H1 (cell line): ENCODE data around the gene ASXL1.

Experiments used
- EP300 ChIP-seq, 2 experiments: IDR thresholded peaks; 1 replicate in 1 of 2; 2 replicates in 1 of 2; pipeline ENCODE4 v1.6.1; 2011 to 2012; ENCODE audit warnings: low read depth in 2 of 2, low read length in 2 of 2, mild to moderate bottlenecking in 2 of 2, borderline replicate concordance in 1 of 2, inconsistent platforms in 1 of 2, moderate library complexity in 1 of 2
- JUN ChIP-seq: IDR thresholded peaks from 2 replicates; pipeline ENCODE4 v1.6.1; 2011; ENCODE audit warnings: low read depth, mild to moderate bottlenecking, improper control_type of control experiment, low read length
- POLR2A ChIP-seq, 2 experiments: IDR thresholded peaks; 1 replicate in 1 of 2; 2 replicates in 1 of 2; pipeline ENCODE4 v1.6.1; 2011; ENCODE audit warnings: low read depth in 2 of 2, low read length in 2 of 2, mild to moderate bottlenecking in 2 of 2; ENCODE audit errors: control extremely low read depth in 1 of 2
- POLR2AphosphoS5 ChIP-seq: IDR thresholded peaks from 2 replicates; pipeline ENCODE4 v1.6.1; 2011; ENCODE audit warnings: low read depth, low read length
- USF2 ChIP-seq: IDR thresholded peaks from 2 replicates; pipeline ENCODE4 v1.6.1; 2011; ENCODE audit warnings: low read length, improper control_type of control experiment
- YY1 ChIP-seq: IDR thresholded peaks from 2 replicates; pipeline ENCODE4 v1.6.1; 2011; ENCODE audit warnings: low read depth, mild to moderate bottlenecking, low read length
- TF ChIP-seq, protein P1 (sequence below), 3 experiments: IDR thresholded peaks; 1 replicate in 2 of 3; 2 replicates in 1 of 3; pipeline versions ENCODE4 v1.5.1 to v1.6.1; 2011; ENCODE audit warnings: low read length in 3 of 3, mild to moderate bottlenecking in 3 of 3, inconsistent platforms in 2 of 3, low read depth in 1 of 3, moderate library complexity in 1 of 3; ENCODE audit not compliant: insufficient read depth in 1 of 3; ENCODE audit errors: control extremely low read depth in 1 of 3

- no peak for TF ChIP-seq POLR2AphosphoS5
- TF ChIP-seq POLR2A (IDR thresholded peaks at IDR 0.05; ENCODE audit: control extremely low read depth in 1 of 2, low read depth in 2 of 2, low read length in 2 of 2) = no peak
- TF ChIP-seq, protein P1, sequence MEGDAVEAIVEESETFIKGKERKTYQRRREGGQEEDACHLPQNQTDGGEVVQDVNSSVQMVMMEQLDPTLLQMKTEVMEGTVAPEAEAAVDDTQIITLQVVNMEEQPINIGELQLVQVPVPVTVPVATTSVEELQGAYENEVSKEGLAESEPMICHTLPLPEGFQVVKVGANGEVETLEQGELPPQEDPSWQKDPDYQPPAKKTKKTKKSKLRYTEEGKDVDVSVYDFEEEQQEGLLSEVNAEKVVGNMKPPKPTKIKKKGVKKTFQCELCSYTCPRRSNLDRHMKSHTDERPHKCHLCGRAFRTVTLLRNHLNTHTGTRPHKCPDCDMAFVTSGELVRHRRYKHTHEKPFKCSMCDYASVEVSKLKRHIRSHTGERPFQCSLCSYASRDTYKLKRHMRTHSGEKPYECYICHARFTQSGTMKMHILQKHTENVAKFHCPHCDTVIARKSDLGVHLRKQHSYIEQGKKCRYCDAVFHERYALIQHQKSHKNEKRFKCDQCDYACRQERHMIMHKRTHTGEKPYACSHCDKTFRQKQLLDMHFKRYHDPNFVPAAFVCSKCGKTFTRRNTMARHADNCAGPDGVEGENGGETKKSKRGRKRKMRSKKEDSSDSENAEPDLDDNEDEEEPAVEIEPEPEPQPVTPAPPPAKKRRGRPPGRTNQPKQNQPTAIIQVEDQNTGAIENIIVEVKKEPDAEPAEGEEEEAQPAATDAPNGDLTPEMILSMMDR (IDR thresholded peaks at IDR 0.05; ENCODE audit: control extremely low read depth in 1 of 3, insufficient read depth in 1 of 3, low read depth in 1 of 3, low read length in 3 of 3) = no peak
- TF ChIP-seq EP300 (IDR thresholded peaks at IDR 0.05; ENCODE audit: borderline replicate concordance in 1 of 2, low read depth in 2 of 2, low read length in 2 of 2) = no peak
- TF ChIP-seq JUN = no peak
- no peak for TF ChIP-seq USF2
- no peak for TF ChIP-seq YY1
Observed at GRCh38 chr20:32352121-32352720, 5.9 kb upstream of the ASXL1 start.
